RWPE1 (cell line): ENCODE measurements around the gene RASSF3.
"Not testable (repeated sequence)": the region's sequence is repeated elsewhere in the genome, so short reads cannot be mapped to it uniquely, and the experiment has no call there.

ENCODE experiments used
- CTCF ChIA-PET: fragments of 350-600 bp; sonication (Branson Sonifier 250); formaldehyde crosslinking; extraction: SDS; loops from one replicate; lab custom pipeline; 2021; lab: Yijun Ruan, JAX
- POLR2A ChIA-PET: fragments of 400-600 bp; formaldehyde crosslinking; extraction: SDS; loops from one replicate; lab custom pipeline; 2020; ENCODE audit warnings: antibody characterized with exemption; ENCODE audit not compliant: low non-redundant PET; lab: Yijun Ruan, JAX
- DNase-seq: peaks from one replicate; pipeline ENCODE4 v3.0.0; 2012; ENCODE audit warnings: low spot score
- H3K27ac ChIP-seq: fragments of 450-650 bp; 2 replicates; pipeline ENCODE4 v1.5.1; 2017
- TF ChIP-seq, protein P1 (sequence below): fragments of 450-650 bp; conservative IDR thresholded peaks from 2 replicates; pipeline ENCODE4 v1.5.1; 2017; ENCODE audit warnings: low read depth, mild to moderate bottlenecking

RASSF3 gene

DNA sequence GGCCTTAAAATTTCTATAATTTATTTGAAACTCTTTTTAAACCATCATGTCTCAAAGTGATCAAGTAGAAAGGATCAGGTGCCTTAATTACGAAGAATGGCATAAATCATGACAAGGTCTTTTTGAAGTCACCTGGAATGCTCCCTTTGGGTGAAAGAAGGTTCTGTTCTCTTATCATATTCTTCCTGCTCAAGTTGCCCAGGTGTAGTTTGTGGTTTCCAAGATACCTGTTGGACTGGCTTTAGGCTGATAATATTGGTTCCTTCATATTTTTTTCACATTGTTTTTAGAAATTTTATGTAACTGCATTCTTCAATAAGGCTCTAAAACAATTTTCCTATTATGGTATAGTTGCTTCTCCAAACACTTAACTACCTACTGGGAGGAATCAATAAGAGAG is 29.2 kb downstream of the RASSF3 start:
- TF ChIP-seq, protein P1, sequence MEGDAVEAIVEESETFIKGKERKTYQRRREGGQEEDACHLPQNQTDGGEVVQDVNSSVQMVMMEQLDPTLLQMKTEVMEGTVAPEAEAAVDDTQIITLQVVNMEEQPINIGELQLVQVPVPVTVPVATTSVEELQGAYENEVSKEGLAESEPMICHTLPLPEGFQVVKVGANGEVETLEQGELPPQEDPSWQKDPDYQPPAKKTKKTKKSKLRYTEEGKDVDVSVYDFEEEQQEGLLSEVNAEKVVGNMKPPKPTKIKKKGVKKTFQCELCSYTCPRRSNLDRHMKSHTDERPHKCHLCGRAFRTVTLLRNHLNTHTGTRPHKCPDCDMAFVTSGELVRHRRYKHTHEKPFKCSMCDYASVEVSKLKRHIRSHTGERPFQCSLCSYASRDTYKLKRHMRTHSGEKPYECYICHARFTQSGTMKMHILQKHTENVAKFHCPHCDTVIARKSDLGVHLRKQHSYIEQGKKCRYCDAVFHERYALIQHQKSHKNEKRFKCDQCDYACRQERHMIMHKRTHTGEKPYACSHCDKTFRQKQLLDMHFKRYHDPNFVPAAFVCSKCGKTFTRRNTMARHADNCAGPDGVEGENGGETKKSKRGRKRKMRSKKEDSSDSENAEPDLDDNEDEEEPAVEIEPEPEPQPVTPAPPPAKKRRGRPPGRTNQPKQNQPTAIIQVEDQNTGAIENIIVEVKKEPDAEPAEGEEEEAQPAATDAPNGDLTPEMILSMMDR = no peak
- H3K27ac ChIP-seq = no peak overlapping the region
- DNase-seq = no peak
- ChIA-PET POLR2A (no interaction called here), CTCF (no interaction called here)

DNA sequence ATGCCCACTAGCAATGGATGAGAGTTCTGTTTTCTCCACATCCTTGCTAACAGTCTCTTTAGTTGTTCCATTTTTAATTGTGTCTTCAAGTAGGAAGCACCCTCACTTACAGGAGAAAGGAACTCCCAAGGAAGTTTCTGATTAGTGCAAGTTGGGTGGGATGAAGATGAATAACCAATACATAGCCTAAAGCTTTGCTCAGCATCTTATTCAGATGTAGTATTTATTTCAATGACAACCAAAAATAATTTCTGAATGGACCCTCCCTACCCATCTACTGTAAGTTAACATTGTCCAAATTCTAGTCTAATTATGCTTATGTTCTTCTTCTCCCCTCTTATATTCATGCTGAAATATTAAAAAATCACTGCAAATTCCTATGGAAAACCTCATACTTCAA is 36.0 kb downstream of the RASSF3 start:
- ChIA-PET POLR2A (no interaction called here), CTCF (no interaction called here)
- TF ChIP-seq, protein P1 = no peak

DNA sequence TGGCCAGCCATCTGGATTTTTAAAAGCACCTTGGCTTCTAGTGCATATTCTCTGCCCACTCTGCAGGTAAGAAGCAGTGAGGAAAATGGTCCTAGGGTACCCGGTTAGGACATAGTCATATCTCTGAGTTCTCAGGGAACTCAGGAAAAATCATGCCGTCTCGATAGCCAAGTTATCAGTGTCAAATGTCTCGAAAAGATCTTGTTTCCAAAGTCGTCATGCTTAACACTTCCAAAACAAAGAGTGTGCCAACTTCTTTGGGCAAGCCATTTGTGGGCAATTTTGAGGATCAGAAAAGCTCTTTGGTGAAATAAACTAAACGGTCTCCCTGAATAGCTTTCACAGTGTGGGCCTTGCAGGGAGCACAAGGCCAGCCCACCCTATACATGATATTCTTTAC is 39.2 kb downstream of the RASSF3 start:
- H3K27ac ChIP-seq = no peak overlapping the region
- DNase-seq = no peak
- ChIA-PET CTCF (no interaction called here), POLR2A (no interaction called here)
- TF ChIP-seq, protein P1 = no peak

More for the DNA sequence above, 36.0 kb downstream of the RASSF3 start:
- no peak for DNase-seq
- H3K27ac ChIP-seq = no peak overlapping the region

DNA sequence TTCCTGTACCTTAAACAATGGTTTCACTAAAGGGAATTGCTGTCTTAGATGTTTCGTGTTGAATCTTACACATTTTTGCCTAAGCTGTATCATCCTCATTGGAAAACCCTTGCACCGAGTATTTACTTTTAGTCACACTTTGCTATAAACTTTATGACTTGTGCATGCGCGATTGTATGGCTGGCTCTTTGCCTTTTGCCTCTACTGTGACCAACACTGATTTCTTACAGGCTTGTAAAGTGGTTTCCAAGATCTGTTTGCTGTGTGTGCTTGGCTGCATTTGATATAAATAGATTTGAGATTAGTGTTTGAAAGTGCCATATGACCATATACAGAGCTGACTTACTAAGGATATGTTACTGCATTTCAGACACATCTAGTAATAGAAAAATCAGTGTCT is 40.5 kb downstream of the RASSF3 start:
- H3K27ac ChIP-seq = no peak overlapping the region
- TF ChIP-seq, protein P1 = no peak
- no peak for DNase-seq
- ChIA-PET POLR2A (no interaction called here), CTCF (interaction anchor here (0.6 kb wide), 1 partner anchor 47 kb away, joined by 3 read pairs; no protein-coding TSS in a partner anchor)

DNA sequence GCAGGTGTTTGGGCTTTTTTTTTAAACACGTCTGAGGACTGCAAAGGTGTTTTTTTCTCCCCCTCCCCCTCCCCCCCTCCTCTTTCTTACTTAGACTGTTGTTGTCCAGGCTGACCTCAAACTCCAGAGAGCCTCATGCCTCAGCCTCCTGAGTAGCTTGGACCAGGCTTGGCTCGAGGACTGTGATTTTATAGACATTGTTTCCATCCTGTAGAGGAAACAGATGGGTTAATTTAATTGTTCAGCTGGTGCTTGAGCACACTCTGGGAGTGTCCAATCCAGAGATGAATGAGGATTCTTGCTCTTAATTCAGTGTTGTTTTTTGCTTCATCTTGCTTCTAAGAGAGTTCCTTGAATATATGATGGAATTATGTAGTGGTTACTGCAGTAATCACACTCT is 42.1 kb downstream of the RASSF3 start:
- no peak overlapping the region for H3K27ac ChIP-seq
- ChIA-PET POLR2A (no interaction called here), CTCF (no interaction called here)
- TF ChIP-seq, protein P1 = no peak
- no peak for DNase-seq

DNA sequence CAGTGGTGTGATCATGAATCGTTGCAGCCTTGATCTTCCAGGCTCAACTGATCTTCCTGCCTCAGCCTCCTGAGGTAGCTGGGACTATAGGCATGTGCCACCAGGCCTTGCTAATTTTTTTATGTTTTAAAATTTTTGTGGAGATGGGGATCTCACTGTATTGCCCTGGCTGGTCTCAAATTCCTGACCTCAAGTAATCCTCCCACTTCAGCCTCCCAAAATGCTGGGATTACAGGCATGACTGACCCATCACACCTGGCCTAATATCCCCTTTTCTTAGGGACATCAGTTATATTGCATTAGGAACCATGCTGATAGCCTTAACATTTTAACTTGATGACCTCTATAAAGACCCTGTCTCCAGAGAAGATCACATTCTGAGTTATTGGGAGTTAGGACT is 42.8 kb downstream of the RASSF3 start:
- no peak overlapping the region for H3K27ac ChIP-seq
- TF ChIP-seq, protein P1 = no peak
- CTCF ChIA-PET = no interaction called here
- DNase-seq = no peak
- POLR2A ChIA-PET = no interaction called here

DNA sequence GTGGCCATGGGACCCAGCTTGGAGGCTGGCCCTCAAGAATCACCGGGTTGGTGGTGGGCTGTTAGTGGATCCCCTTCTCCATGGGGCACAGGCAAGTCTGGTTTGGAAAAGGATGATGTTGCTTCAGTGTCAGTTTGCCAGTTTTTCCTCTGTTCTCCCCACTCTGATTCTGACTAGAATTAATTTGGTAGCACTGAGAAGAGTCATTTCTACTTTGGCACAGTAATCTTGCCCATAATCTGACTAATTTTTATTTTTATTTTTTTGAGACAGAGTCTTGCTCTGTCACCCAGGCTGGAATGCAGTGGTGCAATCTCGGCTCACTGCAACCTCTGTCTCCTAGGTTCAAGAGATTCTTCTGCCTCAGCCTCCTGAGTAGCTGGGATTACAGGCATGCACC is 43.6 kb downstream of the RASSF3 start:
- POLR2A ChIA-PET, DNase-seq, CTCF ChIA-PET: not testable (repeated sequence)
- H3K27ac ChIP-seq = peak overlapping the region; percentile 34
